Chondrocyte (in vitro differentiated cells): ENCODE results near the gene TYMP. TPM values are rescaled to one million over a fixed set of nuclear protein-coding genes. Genes with fewer than 3 reads are reported as not detected.
A peak's percentile ranks its signal among the peaks of the same experiment; 100 is the strongest.

Experiments
- DNase-seq: peaks from one replicate; pipeline ENCODE4 v3.0.0; 2021; ENCODE audit warnings: mixed read lengths, low spot score
- H3K27ac Mint-ChIP-seq: one replicate; pipeline ENCODE4 v1.8.0; 2021; ENCODE audit warnings: mild to moderate bottlenecking, moderate library complexity, mixed read lengths; ENCODE audit not compliant: unreplicated experiment
- H3K27me3 Mint-ChIP-seq: 2 replicates; pipeline ENCODE4 v1.8.0; 2021; ENCODE audit warnings: low read depth, mixed read lengths
- H3K36me3 Mint-ChIP-seq: 2 replicates; pipeline ENCODE4 v1.8.0; 2021; ENCODE audit warnings: low read depth, mixed read lengths
- H3K4me1 Mint-ChIP-seq: 2 replicates; pipeline ENCODE4 v1.8.0; 2021; ENCODE audit warnings: low read depth, mild to moderate bottlenecking, mixed read lengths
- H3K4me3 Mint-ChIP-seq: one replicate; pipeline ENCODE4 v1.8.0; 2021; ENCODE audit warnings: mild to moderate bottlenecking, moderate library complexity, mixed read lengths; ENCODE audit not compliant: unreplicated experiment
- H3K9me3 Mint-ChIP-seq: 2 replicates; pipeline ENCODE4 v1.8.0; 2021; ENCODE audit warnings: low read depth, mixed read lengths
- total RNA-seq: library from RNA; stranded (reverse); gene quantifications from 3 replicates; pipeline ENCODE4 v1.2.1, GENCODE V29; 2021
- TF ChIP-seq, protein P1 (sequence below): fragments of 200-600 bp; sonication (generic); IDR thresholded peaks from 2 replicates; pipeline ENCODE4 v1.5.0; 2021; ENCODE audit warnings: antibody characterized with exemption, mild to moderate bottlenecking, moderate library complexity

The TYMP gene
- total RNA-seq, 1 donor from 2014 or later = 39.5 TPM

DNA sequence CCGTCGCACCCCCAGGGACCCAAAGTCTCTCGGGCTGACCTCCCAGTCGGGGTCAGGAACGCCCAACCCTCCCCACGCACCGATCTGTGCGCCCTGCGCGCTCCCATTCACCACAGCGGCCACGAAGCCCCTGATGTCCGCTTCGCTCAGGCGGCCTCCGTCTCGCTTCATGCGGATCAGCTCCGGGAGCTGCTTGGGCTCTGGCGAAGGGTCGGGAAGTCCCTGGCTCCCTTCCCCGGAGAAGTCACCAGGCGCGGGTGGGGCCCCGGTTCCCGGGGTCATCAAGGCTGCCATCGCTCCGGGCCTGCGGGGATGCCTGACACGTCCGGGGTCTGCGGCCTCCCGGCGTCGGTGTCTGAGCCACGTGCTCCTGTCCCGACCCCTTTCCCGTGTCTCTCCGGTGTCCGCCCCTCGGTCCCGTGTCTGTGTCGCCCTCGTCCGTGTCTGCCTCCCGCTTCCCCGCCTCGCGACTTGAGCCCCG is 356 bp downstream of the TYMP start:
- peak overlapping the region; percentile 61 for H3K4me3 Mint-ChIP-seq
- H3K27ac Mint-ChIP-seq = no peak overlapping the region
- peaks cover 2% of the 10 kb centered on the region for H3K36me3 Mint-ChIP-seq
- H3K9me3 Mint-ChIP-seq = no peaks in the 10 kb centered on the region
- DNase-seq = peak; percentile 94
- TF ChIP-seq, protein P1, sequence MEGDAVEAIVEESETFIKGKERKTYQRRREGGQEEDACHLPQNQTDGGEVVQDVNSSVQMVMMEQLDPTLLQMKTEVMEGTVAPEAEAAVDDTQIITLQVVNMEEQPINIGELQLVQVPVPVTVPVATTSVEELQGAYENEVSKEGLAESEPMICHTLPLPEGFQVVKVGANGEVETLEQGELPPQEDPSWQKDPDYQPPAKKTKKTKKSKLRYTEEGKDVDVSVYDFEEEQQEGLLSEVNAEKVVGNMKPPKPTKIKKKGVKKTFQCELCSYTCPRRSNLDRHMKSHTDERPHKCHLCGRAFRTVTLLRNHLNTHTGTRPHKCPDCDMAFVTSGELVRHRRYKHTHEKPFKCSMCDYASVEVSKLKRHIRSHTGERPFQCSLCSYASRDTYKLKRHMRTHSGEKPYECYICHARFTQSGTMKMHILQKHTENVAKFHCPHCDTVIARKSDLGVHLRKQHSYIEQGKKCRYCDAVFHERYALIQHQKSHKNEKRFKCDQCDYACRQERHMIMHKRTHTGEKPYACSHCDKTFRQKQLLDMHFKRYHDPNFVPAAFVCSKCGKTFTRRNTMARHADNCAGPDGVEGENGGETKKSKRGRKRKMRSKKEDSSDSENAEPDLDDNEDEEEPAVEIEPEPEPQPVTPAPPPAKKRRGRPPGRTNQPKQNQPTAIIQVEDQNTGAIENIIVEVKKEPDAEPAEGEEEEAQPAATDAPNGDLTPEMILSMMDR = no peak
- no peaks in the 10 kb centered on the region for H3K27me3 Mint-ChIP-seq
- H3K4me1 Mint-ChIP-seq = peaks cover 50% of the 10 kb centered on the region

DNA sequence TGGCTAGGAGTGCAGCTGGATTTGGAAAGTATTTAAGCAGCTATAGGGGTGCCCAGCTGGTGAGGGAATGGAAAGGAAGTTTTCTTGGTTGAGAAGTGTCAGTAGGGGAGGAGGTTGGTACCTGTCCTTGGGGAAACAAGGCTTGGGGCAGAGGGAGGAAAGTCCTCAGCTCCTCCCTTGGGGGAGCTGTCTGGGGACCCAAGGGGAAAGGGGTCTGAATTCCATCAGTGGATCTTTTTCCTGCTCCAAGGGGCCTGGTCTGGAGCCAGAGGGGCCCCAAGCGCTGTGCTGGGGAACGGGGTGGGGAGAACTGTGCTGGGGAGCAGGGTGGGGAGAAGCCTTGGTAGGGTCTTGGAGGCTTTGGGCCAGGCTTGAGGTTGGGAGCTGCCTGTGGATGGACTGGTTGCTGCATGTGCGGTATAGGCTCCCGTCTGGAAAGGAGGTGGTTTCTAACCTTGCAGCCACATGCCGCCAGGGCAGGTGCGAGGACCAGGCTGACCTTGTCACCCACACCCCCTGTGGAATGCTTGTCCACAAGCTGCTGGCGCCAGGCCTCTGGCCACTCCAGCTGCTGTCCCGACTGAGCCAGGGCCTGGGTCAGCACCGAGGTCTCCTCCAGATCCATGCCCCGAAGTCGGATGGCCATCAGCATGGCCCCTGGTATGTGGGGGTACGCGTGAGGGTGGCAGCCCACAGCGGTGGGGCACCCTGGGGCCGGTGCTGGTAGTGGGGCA is 963 bp downstream of the TYMP start:
- Mint-ChIP-seq H3K27me3 (no peaks in the 10 kb centered on the region), H3K27ac (peak overlapping the region; percentile 27)

DNA sequence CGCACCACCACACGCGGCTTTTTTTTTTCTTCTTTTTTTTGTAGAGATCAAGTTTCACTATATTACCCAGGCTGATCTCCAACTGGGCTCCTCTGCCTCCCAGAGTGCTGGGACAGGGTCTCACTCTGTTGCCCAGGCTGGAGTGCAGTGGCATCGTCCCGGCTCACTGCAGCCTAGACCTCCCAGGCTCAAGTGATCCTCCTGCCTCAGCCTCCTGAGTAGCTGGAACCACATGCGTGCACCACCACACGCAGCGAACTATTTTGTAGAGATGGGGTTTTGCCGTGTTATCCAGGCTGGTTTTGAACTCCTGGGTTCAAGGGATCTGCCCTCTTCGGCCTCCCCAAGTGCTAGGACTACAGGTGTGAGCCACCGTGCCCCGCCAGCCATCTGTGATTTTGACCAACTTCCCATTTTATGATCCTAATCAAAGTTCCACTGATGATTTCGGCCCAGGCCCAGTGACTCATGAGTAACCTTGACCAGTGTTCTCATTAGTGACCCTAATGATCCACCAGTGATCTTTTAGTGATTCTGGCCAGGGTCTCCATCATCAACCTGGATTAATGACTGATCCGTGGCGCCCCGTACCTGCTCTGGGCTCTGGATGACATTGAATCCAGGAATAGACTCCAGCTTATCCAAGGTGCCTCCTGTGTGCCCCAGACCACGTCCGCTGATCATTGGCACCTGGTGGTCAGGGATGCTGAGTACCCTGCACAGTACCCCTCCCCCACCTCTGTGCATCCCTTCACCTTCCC is 1.7 kb downstream of the TYMP start:
- peak overlapping the region; percentile 70 for H3K4me3 Mint-ChIP-seq
- H3K9me3 Mint-ChIP-seq = no peaks in the 10 kb centered on the region
- peaks cover 49% of the 10 kb centered on the region for H3K4me1 Mint-ChIP-seq
- peak overlapping the region; percentile 92 for H3K27ac Mint-ChIP-seq
- no peak for DNase-seq
- peaks cover 3% of the 10 kb centered on the region for H3K36me3 Mint-ChIP-seq
- H3K27me3 Mint-ChIP-seq = no peaks in the 10 kb centered on the region
- TF ChIP-seq, protein P1 = no peak

More for the DNA sequence above, 963 bp downstream of the TYMP start:
- Mint-ChIP-seq H3K36me3 (peaks cover 3% of the 10 kb centered on the region), H3K9me3 (no peaks in the 10 kb centered on the region), H3K4me1 (peaks cover 49% of the 10 kb centered on the region), H3K4me3 (peak overlapping the region; percentile 49)
- TF ChIP-seq, protein P1 = no peak
- DNase-seq = no peak

DNA sequence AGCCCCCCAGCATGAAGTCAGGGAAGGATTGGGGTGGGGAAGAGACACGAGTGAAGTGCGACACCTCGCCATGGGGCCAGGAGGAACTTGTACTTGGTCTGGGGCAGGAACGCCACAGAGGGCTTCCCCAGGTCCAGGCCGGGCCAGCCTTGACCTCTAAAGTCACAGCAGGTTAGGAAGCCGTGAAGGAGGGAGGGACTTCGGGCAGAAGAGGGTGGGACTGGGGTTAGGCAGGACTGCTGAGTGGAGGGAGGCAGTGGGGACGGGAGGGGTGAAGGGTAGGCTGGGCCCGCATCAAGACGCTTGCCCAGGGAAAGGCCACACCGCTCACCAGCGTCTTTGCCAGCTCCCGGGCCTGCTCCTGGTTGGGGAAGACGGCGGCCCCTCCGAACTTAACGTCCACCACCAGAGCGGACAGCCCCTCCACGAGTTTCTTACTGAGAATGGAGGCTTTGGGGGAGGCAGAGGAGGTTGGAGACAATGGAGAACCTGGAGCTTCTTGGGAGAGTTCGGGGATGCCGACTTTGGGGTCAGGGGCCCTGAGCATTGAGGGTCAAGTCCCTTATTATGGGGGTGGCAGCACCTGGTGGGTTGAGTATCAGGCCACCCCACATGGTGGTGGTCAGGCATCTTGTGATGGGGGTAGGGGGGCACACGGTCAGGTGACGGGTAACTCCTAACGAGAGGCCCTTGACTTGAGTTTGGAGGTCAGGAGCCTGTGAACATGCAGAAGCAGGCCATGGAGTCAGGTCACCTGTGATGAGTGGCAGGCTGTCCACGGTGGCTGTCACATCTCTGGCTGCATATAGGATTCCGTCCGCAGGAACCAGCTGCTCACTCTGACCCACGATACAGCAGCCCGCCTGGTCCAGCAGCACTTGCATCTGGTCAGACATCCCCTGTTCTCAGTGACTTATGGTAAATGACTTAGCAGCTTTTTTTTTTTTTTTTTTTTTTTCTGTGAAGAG is 2.7 kb downstream of the TYMP start:
- peak; percentile 95 for DNase-seq
- H3K27me3 Mint-ChIP-seq = no peaks in the 10 kb centered on the region

More for the DNA sequence above, 2.7 kb downstream of the TYMP start:
- no peaks in the 10 kb centered on the region for H3K9me3 Mint-ChIP-seq
- H3K4me3 Mint-ChIP-seq = peak overlapping the region; percentile 70
- peaks cover 3% of the 10 kb centered on the region for H3K36me3 Mint-ChIP-seq
- H3K27ac Mint-ChIP-seq = peak overlapping the region; percentile 92
- TF ChIP-seq, protein P1 = no peak
- peaks cover 49% of the 10 kb centered on the region for H3K4me1 Mint-ChIP-seq
